NCI-H146 treated with DMSO at 0.1 percent for 48 hours (cell line): Measurements from ENCODE around the gene NNMT.

Experiments
- DNase-seq: peaks from one replicate; lab custom pipeline; 2025; ENCODE audit not compliant: unreplicated experiment; lab: John Stamatoyannopoulos, UW

The NNMT gene

GRCh38 chr11:114262681-114263512 lies 33.3 kb upstream of the NNMT start:
- peak; percentile 39 for DNase-seq

GRCh38 chr11:114263513-114264170 lies 32.6 kb upstream of the NNMT start:
- DNase-seq = no peak

GRCh38 chr11:114264381-114264780 lies 31.8 kb upstream of the NNMT start:
- DNase-seq = no peak

- DNase-seq = no peak
Measured at GRCh38 chr11:114265122-114265878, 30.9 kb upstream of the NNMT start.

- DNase-seq = no peak
Measured at GRCh38 chr11:114269498-114269897, 26.7 kb upstream of the NNMT start.

GRCh38 chr11:114270531-114271270 lies 25.5 kb upstream of the NNMT start:
- no peak for DNase-seq

GRCh38 chr11:114271316-114271715 lies 24.9 kb upstream of the NNMT start:
- DNase-seq = no peak

- no peak for DNase-seq
Measured at GRCh38 chr11:114272311-114272710, 23.9 kb upstream of the NNMT start.

- DNase-seq = no peak
Measured at GRCh38 chr11:114273071-114273470, 23.1 kb upstream of the NNMT start.

GRCh38 chr11:114273890-114274635 lies 22.1 kb upstream of the NNMT start:
- no peak for DNase-seq

- DNase-seq = no peak
Measured at GRCh38 chr11:114274637-114275036, 21.6 kb upstream of the NNMT start.

- DNase-seq = no peak
Measured at GRCh38 chr11:114275280-114275679, 20.9 kb upstream of the NNMT start.

GRCh38 chr11:114276077-114276476 lies 20.1 kb upstream of the NNMT start:
- no peak for DNase-seq

- no peak for DNase-seq
Measured at GRCh38 chr11:114277637-114278341, 18.4 kb upstream of the NNMT start.

- no peak for DNase-seq
Measured at GRCh38 chr11:114278342-114279065, 17.7 kb upstream of the NNMT start.

- DNase-seq = no peak
Measured at GRCh38 chr11:114279792-114280546, 16.2 kb upstream of the NNMT start.

GRCh38 chr11:114280696-114281095 lies 15.5 kb upstream of the NNMT start:
- DNase-seq = peak; percentile 84

- peak; percentile 4 for DNase-seq
Measured at GRCh38 chr11:114281388-114281956, 14.7 kb upstream of the NNMT start.
